Right atrium auricular region (tissue), 2 donors: ENCODE data around the gene GNLY. TPM values are rescaled to one million over a fixed set of nuclear protein-coding genes. Genes with fewer than 3 reads are reported as not detected.

Source experiments
- DNase-seq: peaks from one replicate; pipeline ENCODE4 v3.0.0-alpha.2; 2019; ENCODE audit warnings: low spot score
- H3K27ac ChIP-seq, 2 donors: fragments of 200-600 bp; sonication (generic); 1 replicate in 1 of 2; 2 replicates in 1 of 2; pipeline ENCODE4 v1.5.1; 2016 to 2019
- H3K27me3 ChIP-seq, 2 donors: fragments of 200-600 bp; sonication (generic); one replicate each; pipeline versions ENCODE4 v1.5.1 to v1.6.0; 2017 to 2019
- H3K36me3 ChIP-seq: fragments of 200-600 bp; sonication (generic); one replicate; pipeline ENCODE4 v1.5.1; 2016
- H3K4me1 ChIP-seq, 2 donors: fragments of 200-600 bp; sonication (generic); one replicate each; pipeline versions ENCODE4 v1.5.1 to v1.6.0; 2017 to 2019
- H3K4me3 ChIP-seq, 2 donors: fragments of 200-600 bp; sonication (generic); 1 replicate in 1 of 2; 2 replicates in 1 of 2; pipeline ENCODE4 v1.5.1; 2017 to 2019; ENCODE audit warnings: mild to moderate bottlenecking in 1 of 2, moderate library complexity in 1 of 2
- H3K9me3 ChIP-seq, 2 donors: fragments of 200-600 bp; sonication (generic); one replicate each; pipeline ENCODE4 v1.5.1; 2019
- CTCF ChIP-seq, 2 donors: fragments of 200-600 bp; sonication (generic); IDR thresholded peaks; one replicate each; pipeline ENCODE4 v1.5.1; 2019; ENCODE audit warnings: antibody characterized with exemption in 2 of 2
- total RNA-seq, 2 donors: library from RNA; depleted of rRNA; stranded (reverse); fragments of >200 nt; gene quantifications; one replicate each; pipeline ENCODE4 v1.1.0, GENCODE V29; 2016

The GNLY gene
- total RNA-seq, 2 donors from 2014 or later = 1.4 TPM; not detected in 1

GRCh38 chr2:85741833-85742455 is 47.8 kb downstream of the GNLY start:
- Histone ChIP-seq H3K4me1 (peaks cover 4 to 77% of the 10 kb centered on the region in 2 donors), H3K27me3 (no peaks in the 10 kb centered on the region), H3K27ac (peak overlapping the region; percentile 94 to 99), H3K36me3 (no peaks in the 10 kb centered on the region), H3K9me3 (no peaks in the 10 kb centered on the region), H3K4me3 (no peak overlapping the region)
- no peak for TF ChIP-seq CTCF (IDR thresholded peaks at IDR 0.05)
- DNase-seq = peak; percentile 95

- Histone ChIP-seq H3K27me3 (no peaks in the 10 kb centered on the region), H3K9me3 (no peaks in the 10 kb centered on the region), H3K36me3 (no peaks in the 10 kb centered on the region), H3K4me3 (no peak overlapping the region), H3K27ac (peak overlapping the region; percentile 94 to 99), H3K4me1 (peaks cover 4 to 76% of the 10 kb centered on the region in 2 donors)
- no peak for DNase-seq
- TF ChIP-seq CTCF (IDR thresholded peaks at IDR 0.05) = no peak
Measured at GRCh38 chr2:85743304-85743978, 49.3 kb downstream of the GNLY start.

GRCh38 chr2:85744055-85744454 is 49.9 kb downstream of the GNLY start:
- no peaks in the 10 kb centered on the region for H3K9me3 ChIP-seq
- H3K4me3 ChIP-seq = no peak overlapping the region
- no peak for DNase-seq
- TF ChIP-seq CTCF (IDR thresholded peaks at IDR 0.05) = no peak
- no peaks in the 10 kb centered on the region for H3K27me3 ChIP-seq
- no peaks in the 10 kb centered on the region for H3K36me3 ChIP-seq
- peaks cover 4 to 82% of the 10 kb centered on the region in 2 donors for H3K4me1 ChIP-seq
- H3K27ac ChIP-seq = peak overlapping the region; percentile 94 to 99

- Histone ChIP-seq H3K9me3 (no peaks in the 10 kb centered on the region), H3K27me3 (no peaks in the 10 kb centered on the region), H3K27ac (peak overlapping the region; percentile 94 to 99), H3K4me1 (peaks cover 4 to 88% of the 10 kb centered on the region in 2 donors), H3K36me3 (no peaks in the 10 kb centered on the region), H3K4me3 (no peak overlapping the region)
- peak; percentile 81 for DNase-seq
- no peak for TF ChIP-seq CTCF (IDR thresholded peaks at IDR 0.05)
Measured at GRCh38 chr2:85744741-85745601, 50.8 kb downstream of the GNLY start.

GRCh38 chr2:85745619-85746018 is 51.5 kb downstream of the GNLY start:
- peaks cover 4 to 88% of the 10 kb centered on the region in 2 donors for H3K4me1 ChIP-seq
- no peaks in the 10 kb centered on the region for H3K36me3 ChIP-seq
- H3K27ac ChIP-seq = peak overlapping the region; percentile 94 to 99
- no peaks in the 10 kb centered on the region for H3K27me3 ChIP-seq
- H3K9me3 ChIP-seq = no peaks in the 10 kb centered on the region
- DNase-seq = no peak
- H3K4me3 ChIP-seq = no peak overlapping the region
- TF ChIP-seq CTCF (IDR thresholded peaks at IDR 0.05) = no peak
